HepG2 (cell line): ENCODE measurements around the gene HTR3B. TPM values are rescaled to one million over a fixed set of nuclear protein-coding genes. Genes with fewer than 3 reads are reported as not detected.

Experiments
- ATAC-seq: fragments of 200-7000 bp; cut with Tn5 transposase; 3 replicates; pipeline ENCODE4 v1.9.1; 2020; ENCODE audit warnings: mild to moderate bottlenecking, moderate library complexity
- BruUV-seq: library from RNA; stranded (reverse); fragments of 400-500 nt; replicated peaks from 2 replicates; lab custom pipeline; 2021; lab: Mats Ljungman, UMichigan
- CTCF ChIA-PET: fragments of 300-600 bp; formaldehyde crosslinking; extraction: SDS; loops from one replicate; lab custom pipeline; 2021; ENCODE audit warnings: low total read pairs, inconsistent platforms, low intra/inter-chr PET ratio; lab: Yijun Ruan, JAX
- POLR2A ChIA-PET: fragments of 350-600 bp; sonication (Branson Sonifier 250); formaldehyde crosslinking; loops from one replicate; lab custom pipeline; 2020; ENCODE audit warnings: antibody characterized with exemption, inconsistent platforms; lab: Yijun Ruan, JAX
- DNase-seq: peaks from one replicate; pipeline ENCODE4 v3.0.0-alpha.2; 2015; ENCODE audit warnings: low spot score
- FAIRE-seq: peaks from 3 replicates; lab custom pipeline; 2011; peaks lifted over from hg19 to GRCh38; lab: Jason Lieb, UNC
- H2AFZ ChIP-seq: one replicate; pipeline ENCODE4 v1.6.1; 2011; ENCODE audit warnings: low read length, inconsistent platforms
- H3K27ac ChIP-seq: fragments of 300-600 bp; 3 replicates; pipeline ENCODE4 v1.8.0; 2011; ENCODE audit warnings: mixed run types, mild to moderate bottlenecking, mixed read lengths, low read length, inconsistent platforms; ENCODE audit not compliant: insufficient read depth; ENCODE audit errors: extremely low read length
- H3K27me3 ChIP-seq, 2 experiments: fragments of 200-600 bp in 1 of 2; 2 replicates in 1 of 2; 3 replicates in 1 of 2; pipeline versions ENCODE4 v1.6.0 to v1.8.0; 2011; ENCODE audit warnings: low read length in 2 of 2, mild to moderate bottlenecking in 2 of 2, moderate library complexity in 2 of 2, inconsistent platforms in 1 of 2; ENCODE audit not compliant: insufficient read depth in 2 of 2, control insufficient read depth in 1 of 2
- H3K36me3 ChIP-seq, 2 experiments: fragments of 200-600 bp in 1 of 2; replicated peaks in 1 of 2; 2 replicates in 1 of 2; 3 replicates in 1 of 2; pipeline versions ENCODE4 v1.5.1 to v1.8.0; 2011; ENCODE audit warnings: low read length in 2 of 2, inconsistent platforms in 1 of 2; ENCODE audit not compliant: insufficient read depth in 2 of 2, control insufficient read depth in 1 of 2
- H3K4me1 ChIP-seq: 2 replicates; pipeline ENCODE4 v1.5.1; 2012; ENCODE audit warnings: low read length, inconsistent platforms; ENCODE audit not compliant: insufficient read depth
- H3K4me2 ChIP-seq: 2 replicates; pipeline ENCODE4 v1.6.0; 2011; ENCODE audit warnings: low read depth, low read length, inconsistent platforms
- H3K4me3 ChIP-seq, 3 experiments: fragments of 200-600 bp in 1 of 3; sonication (generic), shearing (Covaris generic) in 1 of 3; replicated peaks in 1 of 3; 2 replicates each; pipeline ENCODE4 v1.5.1; 2011 to 2016; ENCODE audit warnings: low read length in 3 of 3, inconsistent platforms in 2 of 3, low read depth in 2 of 3, mild to moderate bottlenecking in 2 of 3, control low read depth in 1 of 3, mixed read lengths in 1 of 3; ENCODE audit not compliant: insufficient read depth in 1 of 3
- H3K79me2 ChIP-seq: one replicate; pipeline ENCODE4 v1.6.1; 2011; ENCODE audit warnings: low read length, inconsistent platforms; ENCODE audit not compliant: insufficient read depth
- H3K9ac ChIP-seq: 2 replicates; pipeline ENCODE4 v1.6.0; 2011; ENCODE audit warnings: mild to moderate bottlenecking, low read depth, low read length, inconsistent platforms; ENCODE audit not compliant: insufficient read depth
- H3K9me3 ChIP-seq: 2 replicates; pipeline ENCODE4 v1.5.1; 2012; ENCODE audit warnings: mild to moderate bottlenecking, low read length
- H4K20me1 ChIP-seq: 2 replicates; pipeline ENCODE4 v1.6.0; 2011; ENCODE audit warnings: inconsistent platforms, mild to moderate bottlenecking, low read length, moderate library complexity; ENCODE audit not compliant: insufficient read depth
- BRF2 ChIP-seq: sonication (generic); formaldehyde crosslinking; IDR thresholded peaks from 2 replicates; pipeline ENCODE4 v1.8.1; 2022; ENCODE audit warnings: mild to moderate bottlenecking, missing genetic modification reagents
- THAP8 ChIP-seq: sonication (generic); formaldehyde crosslinking; IDR thresholded peaks from 2 replicates; pipeline ENCODE4 v1.5.1; 2020; ENCODE audit warnings: missing genetic modification reagents, mild to moderate bottlenecking, borderline replicate concordance
- ZFAT ChIP-seq: sonication (generic); formaldehyde crosslinking; conservative IDR thresholded peaks from 2 replicates; pipeline ENCODE4 v1.8.1; 2023; ENCODE audit warnings: missing genetic modification reagents, inconsistent platforms
- ZNF17 ChIP-seq: sonication (generic); formaldehyde crosslinking; IDR thresholded peaks from 2 replicates; pipeline ENCODE4 v1.5.0; 2020; ENCODE audit warnings: mild to moderate bottlenecking, missing genetic modification reagents
- ZNF24 ChIP-seq: fragments of 450-650 bp; IDR thresholded peaks from 2 replicates; pipeline ENCODE4 v1.6.1; 2017; ENCODE audit warnings: antibody characterized with exemption, mild to moderate bottlenecking
- WGBS: methylation state at CpG from one replicate; pipeline ENCODE4 v1.1.6; 2017; ENCODE audit warnings: low lambda C conversion rate; 5-methylcytosine and 5-hydroxymethylcytosine counted together
- in situ Hi-C: cut with HindIII; loops from 2 replicates; pipeline ENCODE4 v1.10.0; 2017; ENCODE audit warnings: low pct_unique_long_range_greater_than_20kb; ENCODE audit not compliant: extremely low pct_ligation_motif_present
- intact Hi-C: fragments of 100-400 bp; cut with micrococcal nuclease; formaldehyde crosslinking; loops from one replicate; pipeline ENCODE4 v1.10.0; 2022; ENCODE audit not compliant: unreplicated experiment
- polyA plus RNA-seq, 8 experiments: library from polyadenylated mRNA; depleted of rRNA in 3 of 8; stranded (reverse) in 7 of 8; unstranded in 1 of 8; fragments of >200 nt; fragmentation: Illumina TruSeq in 4 of 8; extraction: Trizol in 4 of 8; gene quantifications; 2 replicates each; pipeline versions ENCODE4 v1.2.1 to v1.2.3, GENCODE V29; 2011 to 2016; ENCODE audit warnings: low read depth in 4 of 8, missing spikeins in 1 of 8, mixed read lengths in 1 of 8; ENCODE audit not compliant: insufficient read depth in 1 of 8
- total RNA-seq, 5 experiments: library from RNA; depleted of rRNA; stranded (reverse); fragments of >200 nt; fragmentation: Illumina TruSeq; extraction: Trizol; gene quantifications; 2 replicates each; pipeline ENCODE4 v1.2.3, GENCODE V29; 2016; ENCODE audit warnings: low read depth in 1 of 5

HTR3B gene
- total and polyA plus RNA-seq, 2 of the 13 experiments (the other 11 are each of a cell fraction or from before 2014, with no cell fraction given): 0.09 to 1.7 TPM

GRCh38 chr11:113923572-113923971 is 19.0 kb downstream of the HTR3B start:
- Histone ChIP-seq H3K27me3 (no peaks in the 10 kb centered on the region), H3K36me3 (no peaks in the 10 kb centered on the region), H3K9ac (no peak overlapping the region), H3K4me3 (no peak overlapping the region), H4K20me1 (no peaks in the 10 kb centered on the region), H3K4me2 (no peak overlapping the region), H2AFZ (no peak overlapping the region), H3K79me2 (no peaks in the 10 kb centered on the region), H3K9me3 (no peaks in the 10 kb centered on the region), H3K4me1 (no peaks in the 10 kb centered on the region), H3K27ac (no peak overlapping the region)
- in situ Hi-C loops (no loop called here), intact Hi-C loops (no loop called here)
- ATAC-seq (no peak), FAIRE-seq (no peak), DNase-seq (no peak)
- WGBS: 7% methylated on average over 2 of the region's 2 CpGs
- BruUV-seq: no TSS peak
- CTCF ChIA-PET: no interaction called here
- TF ChIP-seq ZNF24 (no peak), ZNF17 (CRISPR knock-in tag) (no peak), THAP8 (no peak), BRF2 (CRISPR knock-in tag) (no peak), ZFAT (CRISPR knock-in tag) (no peak)
- POLR2A ChIA-PET: no interaction called here
